ENCODE measurements around the gene TMEM51. TPM values are rescaled to one million over a fixed set of nuclear protein-coding genes. Genes with fewer than 3 reads are reported as not detected.

The TMEM51 gene
- total RNA-seq (2022) (24.7 and 25.0 TPM in 2 replicates), Bru-seq, nascent RNA (percentile 85 among the genes with signal in this experiment), BruChase-seq, experiment 1, labeled RNA remaining after a 2-hour chase (percentile 82 among the genes with signal in this experiment), BruChase-seq, experiment 2, labeled RNA remaining after a 6-hour chase (percentile 78 among the genes with signal in this experiment)
- long read RNA-seq, transcript TMEM51-201 (4 exons, 1,931 nt): major isoform, 6 of 18 reads
- long read RNA-seq, partial matches to known transcripts: 0 of 18 reads
- long read RNA-seq, other reads (novel, unspliced or antisense): 6 of 18 reads

- Mint-ChIP-seq H3K36me3 (ENCODE audit: insufficient read depth, unreplicated experiment) (peaks cover 9% of the 10 kb centered on the region), H3K4me3 (ENCODE audit: unreplicated experiment) (peak within 1 kb of the TSS; percentile 87), H3K27ac (ENCODE audit: unreplicated experiment) (peak within 1 kb of the TSS; percentile 73), H3K9me3 (ENCODE audit: unreplicated experiment) (no peaks in the 10 kb centered on the region), H3K27me3 (ENCODE audit: insufficient read depth, unreplicated experiment) (no peaks in the 10 kb centered on the region), H3K4me1 (ENCODE audit: low read depth, unreplicated experiment) (peaks cover 15% of the 10 kb centered on the region)
- intact Hi-C loops (cut with micrococcal nuclease; ENCODE audit: unreplicated experiment): loop anchor here (2.0 kb wide), 1 partner anchor 21 kb away; no protein-coding TSS in a partner anchor
- DNase-seq: peak; percentile 74 to 87
- ChIA-PET CTCF (interaction anchor here (0.8 to 4.2 kb wide), 6 partner anchors 20 to 67 kb away, joined by 3 to 24 read pairs (median 9); no protein-coding TSS in a partner anchor), POLR2A (interaction anchor here (0.8 to 1.3 kb wide), 5 partner anchors 9 to 47 kb away, joined by 3 to 7 read pairs (median 6); no protein-coding TSS in a partner anchor)
- Histone ChIP-seq H3K4me3 (ENCODE audit: low read depth, low read length) (peak within 1 kb of the TSS; percentile 71), H3K4me1 (peaks cover 44% of the 10 kb centered on the region), H3K36me3 (ENCODE audit: control insufficient read depth, insufficient read depth, low read length) (no peaks in the 10 kb centered on the region), H3K27me3 (replicated peaks; ENCODE audit: control insufficient read depth, insufficient read depth, low read length) (no peaks in the 10 kb centered on the region), H3K9me3 (no peaks in the 10 kb centered on the region)
- TF ChIP-seq CTCF (IDR thresholded peaks at IDR 0.05; ENCODE audit: insufficient read depth in 1 of 2, low read depth in 1 of 2, low read length in 1 of 2, severe bottlenecking in 1 of 2, unreplicated experiment in 1 of 2): no peak
- BruUV-seq (replicated peaks): TSS peak; percentile 24
Observed at GRCh38 chr1:15153184-15153841, at the start of gene TMEM51. TMEM51 (plus strand) TSS chr1:15153747; CDS start chr1:15215088, 61,341 bp downstream.

GRCh38 chr1:15103906-15104305, 49.6 kb upstream of the TMEM51 start:
- Mint-ChIP-seq H3K27me3 (ENCODE audit: insufficient read depth, unreplicated experiment) (peaks cover 21% of the 10 kb centered on the region), H3K4me3 (ENCODE audit: unreplicated experiment) (no peak overlapping the region), H3K4me1 (ENCODE audit: low read depth, unreplicated experiment) (peaks cover 10% of the 10 kb centered on the region), H3K27ac (ENCODE audit: unreplicated experiment) (no peak overlapping the region), H3K9me3 (ENCODE audit: unreplicated experiment) (no peaks in the 10 kb centered on the region), H3K36me3 (ENCODE audit: insufficient read depth, unreplicated experiment) (no peaks in the 10 kb centered on the region)
- Histone ChIP-seq H3K27me3 (replicated peaks; ENCODE audit: control insufficient read depth, insufficient read depth, low read length) (no peaks in the 10 kb centered on the region; the same call in none of the 2 replicates), H3K4me1 (0 out of 2 replicates have a peak, but pooled peaks cover 5% of the 10 kb centered on the region), H3K9me3 (no peaks in the 10 kb centered on the region), H3K36me3 (ENCODE audit: control insufficient read depth, insufficient read depth, low read length) (no peaks in the 10 kb centered on the region), H3K4me3 (ENCODE audit: low read depth, low read length) (no peak overlapping the region)
- no peak for TF ChIP-seq CTCF (IDR thresholded peaks at IDR 0.05; ENCODE audit: insufficient read depth in 1 of 2, low read depth in 1 of 2, low read length in 1 of 2, severe bottlenecking in 1 of 2, unreplicated experiment in 1 of 2)
- no peak for DNase-seq
- ChIA-PET POLR2A (no interaction called here), CTCF (no interaction called here)
- intact Hi-C loops (cut with micrococcal nuclease; ENCODE audit: unreplicated experiment): loop anchor here (5.0 to 10.0 kb wide), 3 partner anchors 57 to 1139 kb away; no protein-coding TSS in a partner anchor
- BruUV-seq (replicated peaks): no TSS peak

GRCh38 chr1:15104768-15105167, 48.8 kb upstream of the TMEM51 start:
- Histone ChIP-seq H3K27me3 (replicated peaks; ENCODE audit: control insufficient read depth, insufficient read depth, low read length) (no peaks in the 10 kb centered on the region; the same call in none of the 2 replicates), H3K9me3 (no peaks in the 10 kb centered on the region), H3K36me3 (ENCODE audit: control insufficient read depth, insufficient read depth, low read length) (no peaks in the 10 kb centered on the region), H3K4me3 (ENCODE audit: low read depth, low read length) (no peak overlapping the region), H3K4me1 (0 out of 2 replicates have a peak, but pooled peaks cover 5% of the 10 kb centered on the region)
- ChIA-PET CTCF (no interaction called here), POLR2A (no interaction called here)
- BruUV-seq (replicated peaks): no TSS peak
- Mint-ChIP-seq H3K9me3 (ENCODE audit: unreplicated experiment) (no peaks in the 10 kb centered on the region), H3K27me3 (ENCODE audit: insufficient read depth, unreplicated experiment) (peaks cover 13% of the 10 kb centered on the region), H3K36me3 (ENCODE audit: insufficient read depth, unreplicated experiment) (no peaks in the 10 kb centered on the region), H3K27ac (ENCODE audit: unreplicated experiment) (no peak overlapping the region), H3K4me3 (ENCODE audit: unreplicated experiment) (no peak overlapping the region), H3K4me1 (ENCODE audit: low read depth, unreplicated experiment) (peaks cover 3% of the 10 kb centered on the region)
- no peak for TF ChIP-seq CTCF (IDR thresholded peaks at IDR 0.05; ENCODE audit: insufficient read depth in 1 of 2, low read depth in 1 of 2, low read length in 1 of 2, severe bottlenecking in 1 of 2, unreplicated experiment in 1 of 2)
- intact Hi-C loops (cut with micrococcal nuclease; ENCODE audit: unreplicated experiment): loop anchor here (5.0 to 10.0 kb wide), 3 partner anchors 57 to 1140 kb away; no protein-coding TSS in a partner anchor
- DNase-seq: no peak
